ENCODE measurements around the gene CRELD2.
A peak's percentile ranks its signal among the peaks of the same experiment; 100 is the strongest.
"Not testable (repeated sequence)": the region's sequence is repeated elsewhere in the genome, so short reads cannot be mapped to it uniquely, and the experiment has no call there.

CRELD2 gene

DNA sequence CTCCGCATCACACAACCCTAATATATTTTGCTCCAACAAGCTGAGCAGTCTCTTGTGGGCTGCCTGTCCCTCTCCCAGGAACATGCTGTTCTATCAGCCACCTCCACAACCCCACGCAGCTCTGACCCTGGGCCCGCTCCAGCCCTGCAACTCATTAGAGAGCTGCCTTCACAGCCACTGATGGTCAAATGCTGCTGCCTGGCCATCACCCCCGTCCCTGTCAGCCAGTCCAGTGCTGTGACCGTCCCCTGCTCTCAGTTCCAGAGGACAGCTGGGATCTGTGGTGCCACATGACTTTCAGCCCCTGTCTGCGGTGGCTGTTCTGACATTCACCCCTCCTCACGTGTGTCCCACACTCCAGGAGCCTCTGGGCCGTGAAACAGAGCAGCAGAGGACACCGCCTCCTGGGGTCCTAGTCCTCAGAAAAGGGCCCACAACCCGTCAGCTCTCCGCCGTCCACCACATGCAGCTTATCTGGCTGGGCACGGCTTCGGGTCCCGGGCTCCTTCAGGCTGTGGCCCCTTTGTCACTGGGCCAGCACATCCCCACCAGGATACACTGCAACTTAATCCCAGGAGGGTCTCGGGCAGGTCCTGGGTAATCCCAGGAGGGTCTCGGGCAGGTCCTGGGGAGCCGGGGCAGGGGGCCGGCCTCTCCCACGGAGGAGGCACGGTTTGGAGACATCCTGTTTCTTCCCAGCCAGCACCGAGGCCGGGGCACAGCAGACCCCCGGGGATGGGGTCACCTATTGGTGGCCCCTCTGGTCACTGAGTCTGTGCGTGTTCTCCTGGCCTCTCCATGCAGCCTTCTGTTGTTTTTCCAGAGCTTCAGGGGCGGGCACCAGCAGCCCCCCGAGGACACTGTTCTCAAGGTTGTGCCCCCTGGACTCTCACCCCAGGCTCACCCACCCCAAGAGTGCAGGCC lies 15.1 kb downstream of the CRELD2 start:
- no peak for DNase-seq

- DNase-seq, result no peak
Observed at GRCh38 chr22:49934160-49934890, 15.9 kb downstream of the CRELD2 start.

- DNase-seq, result no peak
Observed at GRCh38 chr22:49934891-49935557, 16.6 kb downstream of the CRELD2 start.

DNA sequence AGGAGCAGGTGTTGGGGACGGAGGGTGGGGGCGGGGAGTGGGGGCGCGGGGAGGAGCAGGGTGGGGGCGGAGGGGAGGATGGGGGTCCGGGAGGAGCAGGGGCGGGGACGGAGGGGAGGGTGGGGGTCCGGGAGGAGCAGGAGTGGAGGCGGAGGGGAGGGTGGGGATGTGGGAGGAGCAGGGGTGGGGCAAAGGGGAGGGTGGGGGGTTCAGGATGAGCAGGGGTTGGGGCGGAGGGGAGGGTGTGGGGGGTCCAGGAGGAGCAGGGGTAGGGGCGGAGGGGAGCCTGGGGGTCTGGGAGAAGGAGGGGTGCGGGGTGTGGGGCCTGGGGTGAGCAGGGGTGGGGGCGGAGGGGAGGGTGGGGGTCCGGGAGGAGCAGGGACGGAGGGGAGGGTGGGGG lies 17.1 kb downstream of the CRELD2 start:
- no peak for DNase-seq

GRCh38 chr22:49936018-49936972 lies 17.9 kb downstream of the CRELD2 start:
- DNase-seq, result no peak

- DNase-seq, result no peak
Observed at GRCh38 chr22:49936973-49937757, 18.7 kb downstream of the CRELD2 start.

DNA sequence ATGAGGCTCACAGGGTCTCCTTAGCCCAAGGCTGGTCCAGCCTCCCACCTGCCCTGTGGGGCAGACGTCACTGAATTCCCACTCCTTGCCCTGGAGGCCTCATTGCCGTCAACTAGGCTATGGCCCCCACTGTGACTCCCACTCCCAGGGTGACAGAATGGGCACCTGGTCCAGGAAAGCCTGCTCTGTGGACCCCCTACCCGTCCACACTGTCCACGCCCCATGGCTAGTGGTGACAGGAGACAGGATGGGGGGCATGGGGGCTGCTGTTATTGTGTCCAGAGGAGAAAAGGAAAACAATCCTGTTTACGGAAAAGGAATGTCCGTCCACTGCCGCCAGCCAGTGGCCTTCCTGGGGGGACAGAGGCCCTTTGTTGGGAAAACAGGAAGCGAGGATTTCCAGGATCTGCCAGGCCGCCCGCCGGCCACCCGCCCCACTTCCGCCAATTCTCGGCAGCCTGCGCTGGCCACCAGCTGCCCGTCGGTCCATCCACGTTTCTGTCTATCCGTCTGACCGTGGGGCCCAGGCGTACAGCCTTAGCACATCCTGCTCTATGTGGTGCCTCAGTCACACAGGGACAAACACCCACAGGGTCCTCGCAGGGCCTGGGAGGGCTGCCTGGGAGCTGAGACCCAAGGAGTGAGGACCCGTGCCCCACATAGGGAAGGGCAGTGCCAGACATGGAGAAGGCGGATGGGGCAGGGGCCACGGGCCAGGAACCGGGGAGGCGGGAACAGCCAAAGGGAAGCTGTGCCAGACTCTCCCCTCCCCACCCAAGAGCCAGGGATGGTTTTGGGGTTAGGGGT lies 19.5 kb downstream of the CRELD2 start:
- no peak for DNase-seq

DNA sequence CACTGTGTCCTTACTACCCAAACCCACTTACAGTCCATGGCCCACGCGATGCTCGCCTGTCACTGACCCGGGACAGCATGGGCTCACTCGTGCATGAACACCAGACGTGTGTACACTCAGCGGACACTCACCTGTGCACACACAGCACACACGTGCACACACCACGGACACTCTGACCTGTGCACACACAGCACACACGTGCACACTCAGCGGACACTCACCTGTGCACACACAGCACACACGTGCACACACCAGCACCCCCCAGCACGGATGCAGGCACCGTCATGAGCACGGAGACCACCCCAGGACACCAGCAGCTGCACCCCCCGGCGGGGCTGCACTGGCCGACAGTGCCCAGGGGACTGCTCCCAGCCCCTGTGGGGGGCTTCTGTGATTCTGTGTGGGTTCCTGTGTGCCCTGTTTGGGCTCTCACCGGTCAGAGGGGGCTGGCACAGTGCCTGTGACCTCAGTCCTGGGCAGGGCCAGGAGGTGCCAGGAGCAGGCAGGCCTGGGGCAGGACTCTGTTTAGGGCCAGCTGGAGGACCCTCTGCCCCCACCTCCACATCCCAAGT lies 20.2 kb downstream of the CRELD2 start:
- DNase-seq, result no peak

GRCh38 chr22:49941507-49942316 lies 23.3 kb downstream of the CRELD2 start:
- DNase-seq, result no peak

DNA sequence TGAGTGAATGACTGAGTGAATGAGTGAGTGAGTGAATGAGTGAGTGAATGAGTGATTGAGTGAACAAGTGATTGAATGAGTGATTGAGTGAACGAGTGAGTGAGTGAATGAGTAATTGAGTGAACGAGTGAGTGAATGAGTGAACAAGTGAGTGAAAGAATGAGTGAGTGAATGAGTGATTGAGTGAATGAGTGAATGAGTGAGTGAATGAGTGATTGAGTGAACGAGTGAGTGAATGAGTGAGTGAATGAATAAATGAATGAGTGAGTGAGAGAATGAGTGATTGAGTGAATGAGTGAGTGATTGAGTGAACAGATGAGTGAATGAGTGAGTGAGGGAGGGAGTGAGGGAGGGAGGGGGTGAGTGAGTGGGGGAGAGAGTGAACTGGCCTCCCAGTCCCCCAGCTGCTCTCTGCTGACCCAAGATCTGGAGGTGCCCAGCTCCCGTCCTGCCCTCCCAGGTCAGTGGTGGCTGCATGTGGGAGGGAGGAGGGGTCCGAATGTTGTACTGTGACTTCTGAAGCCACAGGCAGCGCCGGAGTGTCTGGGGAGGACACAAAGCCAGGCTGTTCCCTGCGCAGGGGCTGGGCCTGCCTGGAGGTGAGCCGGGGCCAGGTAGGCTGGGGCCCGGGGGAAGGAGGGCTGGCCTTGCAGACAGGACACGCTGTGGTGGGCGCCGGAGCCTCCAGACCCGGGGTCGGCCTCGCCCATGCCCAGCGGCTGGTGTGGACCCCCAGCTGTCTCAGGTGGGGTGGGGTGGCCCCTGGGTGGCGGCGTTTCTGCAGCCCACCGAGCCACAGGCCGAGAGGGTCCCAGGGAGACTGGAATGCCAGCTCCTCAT lies 24.4 kb downstream of the CRELD2 start:
- DNase-seq, result no peak

DNA sequence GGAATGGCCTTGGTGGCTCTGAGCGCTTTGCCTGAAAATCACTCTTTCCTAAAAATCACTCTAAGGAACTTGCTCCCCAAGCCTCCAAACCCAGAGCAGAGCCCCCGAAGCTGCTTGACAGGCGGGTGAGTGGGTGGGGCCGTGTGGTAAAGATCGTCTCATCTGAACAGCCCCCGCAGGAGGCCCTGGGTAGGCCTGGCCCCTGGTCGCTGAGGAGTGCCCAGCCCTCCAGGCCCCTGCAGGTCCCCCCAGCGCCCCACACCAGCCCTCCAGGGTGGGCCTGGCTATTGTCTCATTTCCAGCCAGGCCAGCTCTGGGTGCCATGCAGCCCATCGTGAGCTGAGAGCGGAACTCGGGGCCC lies 25.0 kb downstream of the CRELD2 start:
- no peak for DNase-seq

GRCh38 chr22:49943771-49944398 lies 25.5 kb downstream of the CRELD2 start:
- DNase-seq, result no peak

DNA sequence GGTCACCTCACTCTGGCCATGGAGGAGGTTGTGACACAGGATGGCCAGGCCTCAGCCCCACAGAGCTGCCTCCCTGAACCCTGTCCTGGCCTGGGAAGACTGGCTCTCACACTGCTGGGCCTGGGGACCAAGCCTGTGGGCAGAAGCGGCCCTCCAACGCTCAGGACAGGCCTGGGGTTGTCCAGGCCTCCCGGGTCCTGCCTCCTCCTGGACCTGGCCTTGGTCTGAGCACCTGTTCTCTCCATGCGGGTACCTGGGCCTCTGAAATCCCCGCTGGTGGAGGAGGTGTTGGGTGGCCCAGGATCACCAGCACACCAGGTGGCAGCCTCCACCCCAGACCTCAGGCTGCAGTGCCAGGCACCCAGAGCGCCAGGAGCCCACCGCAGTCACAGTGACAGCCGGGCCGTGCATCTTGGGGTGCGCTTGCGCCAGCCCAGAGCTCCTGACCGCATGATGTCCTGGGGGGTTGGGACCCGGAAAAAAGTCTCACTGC lies 26.0 kb downstream of the CRELD2 start:
- no peak for DNase-seq

DNA sequence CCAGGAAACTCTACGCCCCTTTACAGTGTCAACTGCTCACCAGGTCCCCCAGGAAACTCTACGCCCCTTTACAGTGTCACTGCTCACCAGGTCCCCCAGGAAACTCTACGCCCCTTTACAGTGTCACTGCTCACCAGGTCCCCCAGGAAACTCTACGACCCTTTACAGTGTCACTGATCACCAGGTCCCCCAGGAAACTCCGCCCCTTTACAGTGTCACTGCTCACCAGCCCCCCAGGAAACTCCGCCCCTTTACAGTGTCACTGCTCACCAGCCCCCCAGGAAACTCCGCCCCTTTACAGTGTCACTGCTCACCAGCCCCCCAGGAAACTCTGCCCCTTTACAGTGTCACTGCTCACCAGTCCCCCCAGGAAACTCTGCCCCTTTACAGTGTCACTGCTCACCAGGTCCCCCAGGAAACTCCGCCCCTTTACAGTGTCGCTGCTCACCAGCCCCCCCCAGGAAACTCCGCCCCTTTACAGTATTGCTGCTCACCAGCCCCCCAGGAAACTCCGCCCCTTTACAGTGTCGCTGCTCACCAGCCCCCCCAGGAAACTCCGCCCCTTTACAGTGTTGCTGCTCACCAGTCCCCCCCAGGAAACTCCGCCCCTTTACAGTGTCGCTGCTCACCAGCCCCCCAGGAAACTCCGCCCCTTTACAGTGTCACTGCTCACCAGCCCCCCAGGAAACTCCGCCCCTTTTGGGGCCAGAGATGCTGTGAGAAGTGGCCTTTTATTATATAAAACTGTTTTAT lies 26.8 kb downstream of the CRELD2 start:
- not testable (repeated sequence) for DNase-seq

- peak; percentile 60 for DNase-seq
Observed at GRCh38 chr22:49946612-49947295, 28.3 kb downstream of the CRELD2 start.

- DNase-seq, result no peak
Observed at GRCh38 chr22:49947296-49947622, 28.8 kb downstream of the CRELD2 start.
